Testis (tissue), 3 donors: ENCODE measurements around the gene TRIM71. TPM values are rescaled to one million over a fixed set of nuclear protein-coding genes. Genes with fewer than 3 reads are reported as not detected.
A peak's percentile ranks its signal among the peaks of the same experiment; 100 is the strongest.
"Not testable (repeated sequence)": the region's sequence is repeated elsewhere in the genome, so short reads cannot be mapped to it uniquely, and the experiment has no call there.

Source experiments
- DNase-seq: peaks from one replicate; pipeline ENCODE4 v3.0.0-alpha.2; 2019
- H3K27ac ChIP-seq, 2 donors: fragments of 200-600 bp; sonication (generic); one replicate each; pipeline ENCODE4 v1.5.1; 2019
- H3K27me3 ChIP-seq: fragments of 200-600 bp; sonication (generic); one replicate; pipeline ENCODE4 v1.5.1; 2019
- H3K36me3 ChIP-seq: fragments of 200-600 bp; sonication (generic); one replicate; pipeline ENCODE4 v1.5.1; 2017; ENCODE audit warnings: low read depth; ENCODE audit errors: missing control alignments
- H3K4me1 ChIP-seq: fragments of 200-600 bp; sonication (generic); one replicate; pipeline ENCODE4 v1.5.1; 2019
- H3K4me3 ChIP-seq, 2 donors: fragments of 200-600 bp; sonication (generic); one replicate each; pipeline ENCODE4 v1.5.1; 2017 to 2019
- H3K9me3 ChIP-seq: fragments of 200-600 bp; sonication (generic); one replicate; pipeline ENCODE4 v1.5.1; 2017
- POLR2A ChIP-seq: fragments of 450-650 bp; IDR thresholded peaks from one replicate; pipeline ENCODE4 v1.6.1; 2017; ENCODE audit warnings: antibody characterized with exemption, mild to moderate bottlenecking, moderate library complexity
- WGBS, 2 donors: methylation state at CpG; one replicate each; pipeline ENCODE4 v1.1.5; 2018; 5-methylcytosine and 5-hydroxymethylcytosine counted together
- intact Hi-C: fragments of 100-400 bp; cut with DNase I; formaldehyde crosslinking; loops from one replicate; pipeline ENCODE4 v1.15.1; 2023; ENCODE audit warnings: low total_unique reads
- polyA plus RNA-seq: library from polyadenylated mRNA; stranded (reverse); fragments of 350-450 nt; fragmentation: Illumina TruSeq; extraction: RNeasy Lipid Tissue Mini Kit (QIAGEN cat#74804); gene quantifications from one replicate; pipeline ENCODE4 v1.2.3, GENCODE V29; 2014; ENCODE audit warnings: low read depth, low replicate concordance; ENCODE audit not compliant: insufficient read depth
- total RNA-seq, 2 donors: library from RNA; depleted of rRNA; stranded (reverse); fragments of >200 nt; gene quantifications; one replicate each; pipeline ENCODE4 v1.2.3, GENCODE V29; 2016
- TF ChIP-seq, protein P1 (sequence below), 3 experiments: fragments of 450-650 bp in 2 of 3; fragments of 200-600 bp in 1 of 3; sonication (generic) in 1 of 3; IDR thresholded peaks; one replicate each; pipeline ENCODE4 v1.5.1; 2016 to 2019; ENCODE audit warnings: antibody characterized with exemption in 3 of 3, mild to moderate bottlenecking in 2 of 3, moderate library complexity in 1 of 3

TRIM71 gene
- total and polyA plus RNA-seq, 3 donors from 2014 or later = 9.9 to 21.0 (median 20.6) TPM

DNA sequence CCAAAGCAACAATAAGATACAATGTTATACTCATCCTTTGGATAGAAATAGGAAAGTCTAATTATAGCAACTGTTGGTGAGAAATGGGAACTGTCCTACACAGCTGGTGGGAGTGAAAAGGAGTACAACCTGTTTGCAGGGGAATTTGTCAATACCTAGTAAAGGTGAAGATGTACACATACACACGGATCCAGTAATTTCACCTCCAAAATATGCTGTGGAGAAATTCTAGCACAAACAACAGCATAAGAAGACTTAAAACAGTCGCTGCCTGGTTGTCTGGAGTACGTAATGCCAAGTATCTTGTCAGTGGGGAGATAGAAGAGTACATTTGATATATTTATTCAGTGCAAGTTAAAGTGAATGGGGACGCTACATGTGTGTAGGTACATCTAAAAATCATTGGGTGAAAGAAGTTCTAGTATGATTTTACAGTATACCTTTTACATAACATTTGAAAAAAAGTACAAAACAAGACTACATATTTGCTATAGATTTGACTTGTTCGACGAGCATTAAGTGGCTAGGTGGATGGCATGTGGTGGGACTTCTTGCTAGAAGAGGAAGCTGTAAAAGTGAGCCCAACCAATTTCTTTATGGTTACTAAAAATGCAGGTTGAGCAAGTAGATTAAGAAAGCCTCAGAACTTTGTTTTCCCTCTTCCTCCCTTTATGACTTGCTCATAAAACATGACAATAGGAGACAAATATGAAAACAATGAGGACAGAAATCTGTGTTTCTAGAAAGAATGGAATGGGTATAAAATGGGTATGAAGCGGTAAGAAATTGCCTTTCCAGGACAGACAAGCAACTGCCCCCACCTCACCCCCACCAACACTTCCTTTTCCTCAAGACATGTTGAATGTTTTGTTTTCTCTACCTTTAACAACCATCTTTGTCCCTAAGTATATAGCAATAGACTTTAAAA is 83.5 kb downstream of the TRIM71 start:
- WGBS, 2 donors = 51 to 59% methylated on average over 6 to 7 of the region's 7 CpGs
- no peak overlapping the region for H3K4me3 ChIP-seq
- H3K9me3 ChIP-seq = no peaks in the 10 kb centered on the region
- H3K27me3 ChIP-seq = no peaks in the 10 kb centered on the region
- DNase-seq = no peak
- H3K27ac ChIP-seq = no peak overlapping the region
- no peaks in the 10 kb centered on the region for H3K36me3 ChIP-seq
- H3K4me1 ChIP-seq = peaks cover 6% of the 10 kb centered on the region
- intact Hi-C loops = no loop called here
- TF ChIP-seq POLR2A = no peak
- TF ChIP-seq, protein P1, sequence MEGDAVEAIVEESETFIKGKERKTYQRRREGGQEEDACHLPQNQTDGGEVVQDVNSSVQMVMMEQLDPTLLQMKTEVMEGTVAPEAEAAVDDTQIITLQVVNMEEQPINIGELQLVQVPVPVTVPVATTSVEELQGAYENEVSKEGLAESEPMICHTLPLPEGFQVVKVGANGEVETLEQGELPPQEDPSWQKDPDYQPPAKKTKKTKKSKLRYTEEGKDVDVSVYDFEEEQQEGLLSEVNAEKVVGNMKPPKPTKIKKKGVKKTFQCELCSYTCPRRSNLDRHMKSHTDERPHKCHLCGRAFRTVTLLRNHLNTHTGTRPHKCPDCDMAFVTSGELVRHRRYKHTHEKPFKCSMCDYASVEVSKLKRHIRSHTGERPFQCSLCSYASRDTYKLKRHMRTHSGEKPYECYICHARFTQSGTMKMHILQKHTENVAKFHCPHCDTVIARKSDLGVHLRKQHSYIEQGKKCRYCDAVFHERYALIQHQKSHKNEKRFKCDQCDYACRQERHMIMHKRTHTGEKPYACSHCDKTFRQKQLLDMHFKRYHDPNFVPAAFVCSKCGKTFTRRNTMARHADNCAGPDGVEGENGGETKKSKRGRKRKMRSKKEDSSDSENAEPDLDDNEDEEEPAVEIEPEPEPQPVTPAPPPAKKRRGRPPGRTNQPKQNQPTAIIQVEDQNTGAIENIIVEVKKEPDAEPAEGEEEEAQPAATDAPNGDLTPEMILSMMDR (IDR thresholded peaks at IDR 0.05) = no peak

DNA sequence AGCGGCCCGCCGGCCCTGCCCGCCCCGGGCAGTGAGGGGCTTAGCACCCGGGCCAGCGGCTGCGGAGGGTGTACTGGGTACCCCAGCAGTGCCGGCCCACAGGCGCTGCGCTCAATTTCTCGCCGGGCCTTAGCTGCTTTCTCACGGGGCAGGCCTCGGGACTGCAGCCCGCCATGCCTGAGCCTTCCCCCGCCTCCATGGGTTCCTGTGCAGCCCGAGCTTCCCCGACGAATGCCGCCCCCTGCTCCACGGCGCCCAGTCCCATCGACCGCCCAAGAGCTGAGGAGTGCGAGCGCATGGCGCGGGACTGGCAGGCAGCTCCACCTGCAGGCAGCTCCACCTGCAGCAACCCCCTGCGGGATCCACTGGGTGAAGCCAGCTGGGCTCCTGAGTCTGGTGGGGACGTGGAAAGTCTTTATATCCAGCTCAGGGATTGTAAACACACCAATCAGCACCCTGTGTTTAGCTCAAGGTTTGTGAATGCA is 85.1 kb downstream of the TRIM71 start:
- Histone ChIP-seq H3K4me3 (peak overlapping the region; percentile 20 to 56), H3K27ac (peak overlapping the region in 1 of 2 donors; percentile 24)
- H3K27me3 ChIP-seq, intact Hi-C loops, H3K4me1 ChIP-seq, H3K9me3 ChIP-seq, H3K36me3 ChIP-seq: not testable (repeated sequence)
- WGBS, 2 donors = 31% methylated on average over 28 of the region's 31 CpGs; no CpG with 5 or more reads in 1 of the 2 donors
- peak; percentile 57 for DNase-seq

DNA sequence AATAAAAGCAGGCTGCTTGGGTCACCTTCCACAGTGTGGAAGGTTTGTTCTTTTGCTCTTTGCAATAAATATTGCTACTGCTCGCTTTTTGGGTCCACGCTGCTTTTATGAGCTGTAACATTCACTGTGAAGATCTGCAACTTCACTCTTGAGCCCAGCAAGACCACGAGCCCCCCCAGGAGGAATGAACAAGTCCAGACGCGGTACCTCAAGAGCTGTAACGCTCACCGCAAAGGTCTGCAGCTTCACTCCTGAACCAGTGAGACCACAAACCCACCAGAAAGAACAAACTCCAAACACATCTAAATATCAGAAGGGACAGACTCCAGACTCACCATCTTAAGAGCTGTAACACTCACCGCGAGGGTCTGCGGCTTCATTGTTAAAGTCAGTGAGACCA is 86.2 kb downstream of the TRIM71 start:
- Histone ChIP-seq H3K4me3 (no peak overlapping the region), H3K9me3 (no peaks in the 10 kb centered on the region), H3K4me1 (peaks cover 6% of the 10 kb centered on the region), H3K27ac (no peak overlapping the region), H3K27me3 (no peaks in the 10 kb centered on the region), H3K36me3 (no peaks in the 10 kb centered on the region)
- intact Hi-C loops = no loop called here
- peak; percentile 42 for DNase-seq
- no peak for TF ChIP-seq POLR2A
- TF ChIP-seq, protein P1 (IDR thresholded peaks at IDR 0.05) = no peak
- WGBS, 2 donors = 61 to 79% methylated on average over 8 to 10 of the region's 10 CpGs

DNA sequence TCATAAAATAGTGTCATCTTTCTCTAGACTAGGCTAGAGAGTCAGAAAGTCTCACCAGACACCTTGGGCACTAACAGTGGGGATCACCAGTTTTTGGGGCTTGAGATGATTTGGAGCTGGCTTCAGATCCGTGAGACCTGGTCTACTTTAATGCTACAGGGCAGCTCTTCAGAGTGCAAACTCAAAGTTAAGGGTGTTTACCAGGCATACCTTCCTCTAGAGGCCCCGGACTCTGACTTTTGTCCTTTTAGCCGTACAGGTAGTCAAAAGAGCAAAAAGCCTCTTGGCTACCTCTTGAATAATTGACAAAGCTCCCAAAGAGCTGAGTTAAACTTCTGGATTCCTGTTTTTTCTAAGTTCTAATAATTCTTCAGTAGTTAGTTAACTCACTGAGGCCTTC is 92.2 kb downstream of the TRIM71 start:
- TF ChIP-seq POLR2A = no peak
- TF ChIP-seq, protein P1 (IDR thresholded peaks at IDR 0.05) = no peak
- 95 to 97% methylated on average over 3 of the region's 3 CpGs for WGBS, 2 donors
- Histone ChIP-seq H3K36me3 (no peaks in the 10 kb centered on the region), H3K4me1 (no peaks in the 10 kb centered on the region), H3K27me3 (no peaks in the 10 kb centered on the region), H3K9me3 (no peaks in the 10 kb centered on the region), H3K4me3 (no peak overlapping the region), H3K27ac (no peak overlapping the region)
- intact Hi-C loops = no loop called here
- no peak for DNase-seq

DNA sequence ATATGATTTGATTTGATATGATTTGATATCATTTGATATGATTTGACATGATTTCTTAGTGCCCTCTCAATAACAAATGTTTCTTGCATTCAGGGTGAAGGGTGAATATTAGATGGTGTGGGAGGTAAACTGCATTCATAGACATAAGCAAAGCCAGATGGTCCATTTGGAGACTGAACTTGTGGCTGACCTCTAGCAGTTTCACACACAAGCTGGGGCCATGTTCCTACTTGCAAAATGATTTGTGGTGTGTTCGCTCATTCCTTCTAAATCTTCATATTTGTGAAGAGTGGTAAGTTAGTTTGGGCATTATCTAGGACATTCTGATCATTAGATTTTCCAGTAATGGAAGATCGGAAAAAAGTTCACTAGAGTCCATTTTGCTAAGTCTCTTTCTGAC is 93.2 kb downstream of the TRIM71 start:
- TF ChIP-seq, protein P1 (IDR thresholded peaks at IDR 0.05) = no peak
- TF ChIP-seq POLR2A = no peak
- no peak overlapping the region for H3K4me3 ChIP-seq
- H3K27me3 ChIP-seq = no peaks in the 10 kb centered on the region
- 90 to 93% methylated on average over 2 of the region's 2 CpGs for WGBS, 2 donors
- H3K9me3 ChIP-seq = no peaks in the 10 kb centered on the region
- H3K36me3 ChIP-seq = no peaks in the 10 kb centered on the region
- no peak overlapping the region for H3K27ac ChIP-seq
- no peak for DNase-seq
- intact Hi-C loops = no loop called here
- no peaks in the 10 kb centered on the region for H3K4me1 ChIP-seq
